ENCODE measurements around the gene ERFL. TPM values are rescaled to one million over a fixed set of nuclear protein-coding genes. Genes with fewer than 3 reads are reported as not detected.

Gene ERFL
- total RNA-seq, 2 experiments from 2014 or later: 7.7 to 8.9 TPM

DNA sequence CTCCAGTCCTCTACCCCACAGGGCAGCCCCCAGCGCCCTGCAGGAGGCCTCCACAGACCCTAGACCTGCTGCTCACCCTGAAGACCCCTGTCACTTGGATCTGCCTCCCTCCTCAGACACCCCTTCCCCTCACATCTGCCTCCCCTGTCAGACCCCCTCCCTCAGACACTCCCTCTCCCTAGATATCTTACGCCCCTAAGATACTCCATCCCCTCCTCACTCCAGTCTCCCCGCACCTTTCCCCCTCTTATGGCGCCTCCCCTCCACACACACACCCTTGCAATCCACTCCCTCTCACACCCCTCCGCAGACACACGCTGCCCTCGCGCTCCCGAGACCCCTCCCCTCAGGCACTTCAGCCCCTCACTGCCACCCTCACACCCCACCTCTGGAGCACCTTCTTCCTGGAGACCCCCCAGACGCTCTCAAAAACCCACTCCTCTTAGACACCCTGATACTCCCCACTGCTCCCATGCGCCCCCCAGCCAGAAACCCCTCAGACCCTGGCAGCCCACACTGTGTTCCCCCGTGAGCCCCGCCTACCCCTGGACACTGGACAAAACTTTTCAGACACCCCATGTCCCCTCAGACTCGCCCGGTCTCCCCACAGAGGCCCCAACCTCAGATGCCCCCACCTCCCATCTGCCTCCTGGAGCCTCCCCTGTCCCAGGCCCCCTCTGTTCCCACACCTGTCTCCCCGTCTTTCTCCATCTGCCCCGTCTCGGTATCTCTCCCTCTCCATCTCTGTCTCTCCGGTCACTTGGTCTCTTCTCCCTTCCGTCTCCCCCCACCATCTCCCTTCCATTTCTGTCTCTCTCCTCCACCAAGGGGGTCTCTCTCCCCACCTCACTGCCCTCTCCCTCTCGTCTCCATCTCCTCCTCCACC lies 14.5 kb downstream of the ERFL start:
- TF ChIP-seq CTCF (IDR thresholded peaks at IDR 0.05): no peak
- Mint-ChIP-seq H3K4me3 (peak overlapping the region; percentile 23), H3K9me3 (no peaks in the 10 kb centered on the region), H3K27me3 (peaks cover 10% of the 10 kb centered on the region), H3K4me1 (ENCODE audit: low read depth) (peaks cover 37% of the 10 kb centered on the region), H3K27ac (no peak overlapping the region), H3K36me3 (ENCODE audit: low read depth) (no peaks in the 10 kb centered on the region)
- Histone ChIP-seq H3K4me3 (ENCODE audit: low read length) (no peak overlapping the region), H3K36me3 (ENCODE audit: insufficient read depth, low read length) (no peaks in the 10 kb centered on the region), H3K9me3 (ENCODE audit: control insufficient read depth in 1 of 2, insufficient read depth in 1 of 2, low read length in 2 of 2) (no peaks in the 10 kb centered on the region), H3K4me1 (ENCODE audit: insufficient read depth, low read length) (peaks cover 69% of the 10 kb centered on the region), H3K27ac (ENCODE audit: low read depth in 1 of 2, low read length in 2 of 2) (no peak overlapping the region), H3K27me3 (ENCODE audit: control insufficient read depth in 1 of 2, insufficient read depth in 2 of 2, low read length in 2 of 2) (peaks cover 42 to 44% of the 10 kb centered on the region in 2 experiments)
- intact Hi-C loops (cut with DNase I, micrococcal nuclease): loop anchor here in 1 of 2 experiments (2.0 kb wide), 1 partner anchor 15 kb away; the partner anchor contains the start of gene ERFL
- no peak for DNase-seq
- POLR2A ChIA-PET: no interaction called here
- CTCF ChIA-PET: no interaction called here
- peak; percentile 11 for ATAC-seq (ENCODE audit: poor library complexity)

DNA sequence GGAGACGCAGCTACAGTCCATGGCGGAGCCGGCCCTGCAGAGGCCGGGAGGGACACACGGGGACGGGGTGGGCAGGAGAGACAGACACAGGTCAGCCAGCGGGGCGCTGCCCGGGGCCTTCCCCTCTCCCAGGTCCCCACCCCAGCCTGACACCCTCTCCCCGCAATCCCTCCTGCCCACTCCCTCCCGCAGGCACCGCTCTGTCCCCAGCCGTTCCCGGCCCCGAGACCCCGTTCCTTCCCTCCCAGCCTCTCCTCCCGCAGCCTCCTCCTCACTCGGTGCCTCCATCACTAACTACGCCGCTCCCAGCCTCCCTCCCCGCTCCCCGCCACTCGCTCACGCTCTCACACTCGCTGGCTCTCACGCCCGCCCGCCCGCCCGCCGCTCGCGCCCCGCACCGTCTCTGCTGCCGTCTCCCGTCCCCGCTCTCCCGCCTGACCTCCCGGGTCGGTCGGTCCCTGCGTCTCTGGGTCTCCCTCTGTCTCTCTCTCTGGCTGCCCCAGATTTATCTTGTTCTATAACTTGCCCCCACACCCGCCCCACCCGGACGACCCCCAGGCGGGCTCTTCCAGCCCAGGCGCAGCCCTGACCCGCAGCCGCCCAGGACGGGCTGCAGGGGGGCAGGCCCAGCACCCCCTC lies 15.2 kb downstream of the ERFL start:
- DNase-seq: peak in 3 of 14 experiments; percentile 50 to 58 (median 55)
- ATAC-seq (ENCODE audit: poor library complexity): peak; percentile 35
- H3K36me3 ChIP-seq (ENCODE audit: insufficient read depth, low read length): no peaks in the 10 kb centered on the region
- no peak overlapping the region for H3K4me3 ChIP-seq (ENCODE audit: low read length)
- TF ChIP-seq CTCF (IDR thresholded peaks at IDR 0.05): no peak
- peaks cover 68% of the 10 kb centered on the region for H3K4me1 ChIP-seq (ENCODE audit: insufficient read depth, low read length)
- H3K9me3 ChIP-seq (ENCODE audit: control insufficient read depth in 1 of 2, insufficient read depth in 1 of 2, low read length in 2 of 2): no peaks in the 10 kb centered on the region
- Mint-ChIP-seq H3K27me3 (peaks cover 10% of the 10 kb centered on the region), H3K4me1 (ENCODE audit: low read depth) (peaks cover 37% of the 10 kb centered on the region), H3K36me3 (ENCODE audit: low read depth) (no peaks in the 10 kb centered on the region), H3K27ac (peak overlapping the region; percentile 87), H3K4me3 (no peak overlapping the region), H3K9me3 (no peaks in the 10 kb centered on the region)
- no peak overlapping the region for H3K27ac ChIP-seq (ENCODE audit: low read depth in 1 of 2, low read length in 2 of 2)
- intact Hi-C loops (cut with DNase I, micrococcal nuclease): loop anchor here in 1 of 2 experiments (2.0 kb wide), 1 partner anchor 16 kb away; the partner anchor contains the start of gene ERFL
- ChIA-PET POLR2A (interaction anchor here (1.5 to 8.3 kb wide), 7 partner anchors 13 to 53 kb away, joined by 5 to 92 read pairs (median 10); partner anchors contain the start of genes CD79A, ERFL and RPS19), CTCF (no interaction called here)
- H3K27me3 ChIP-seq (ENCODE audit: control insufficient read depth in 1 of 2, insufficient read depth in 2 of 2, low read length in 2 of 2): peaks cover 38 to 42% of the 10 kb centered on the region in 2 experiments

- Mint-ChIP-seq H3K4me1 (ENCODE audit: low read depth) (peaks cover 41% of the 10 kb centered on the region), H3K36me3 (ENCODE audit: low read depth) (peaks cover 5% of the 10 kb centered on the region), H3K27ac (peak overlapping the region; percentile 87), H3K27me3 (peaks cover 10% of the 10 kb centered on the region), H3K9me3 (no peaks in the 10 kb centered on the region), H3K4me3 (peak overlapping the region; percentile 66)
- no peak for TF ChIP-seq CTCF (IDR thresholded peaks at IDR 0.05)
- intact Hi-C loops (cut with DNase I, micrococcal nuclease): loop anchor here in 1 of 2 experiments (2.0 kb wide), 1 partner anchor 17 kb away; the partner anchor contains the start of gene ERFL
- ChIA-PET POLR2A (interaction anchor here (1.1 to 8.3 kb wide), 15 partner anchors 9 to 52 kb away, joined by 3 to 92 read pairs (median 7); partner anchors contain the start of genes CD79A, ERFL and RPS19), CTCF (interaction anchor here (1.2 kb wide), 1 partner anchor 39 kb away, joined by 4 read pairs; no protein-coding TSS in a partner anchor)
- peaks cover 3% of the 10 kb centered on the region for H3K36me3 ChIP-seq (ENCODE audit: insufficient read depth, low read length)
- H3K9me3 ChIP-seq (ENCODE audit: control insufficient read depth in 1 of 2, insufficient read depth in 1 of 2, low read length in 2 of 2): no peaks in the 10 kb centered on the region
- H3K27me3 ChIP-seq (ENCODE audit: control insufficient read depth in 1 of 2, insufficient read depth in 2 of 2, low read length in 2 of 2): peaks cover 35 to 37% of the 10 kb centered on the region in 2 experiments
- H3K27ac ChIP-seq (ENCODE audit: low read depth in 1 of 2, low read length in 2 of 2): no peak overlapping the region
- H3K4me1 ChIP-seq (ENCODE audit: insufficient read depth, low read length): peaks cover 67% of the 10 kb centered on the region
- no peak overlapping the region for H3K4me3 ChIP-seq (ENCODE audit: low read length)
- no peak for ATAC-seq (ENCODE audit: poor library complexity)
- DNase-seq: no peak
Measured at GRCh38 chr19:41911889-41912731, 16.1 kb downstream of the ERFL start.

Measured in CD4-positive, alpha-beta T cell (primary cell).